GM20000 (cell line): ENCODE results near the gene EXOSC7.

ENCODE experiments used
- DNase-seq: peaks from one replicate; pipeline ENCODE4 v3.0.0; 2012; ENCODE audit warnings: low spot score
- TF ChIP-seq, protein P1 (sequence below): IDR thresholded peaks from 2 replicates; pipeline ENCODE4 v1.5.1; 2012; ENCODE audit warnings: mild to moderate bottlenecking, control low read depth; ENCODE audit errors: extremely low read depth, missing control alignments

EXOSC7 gene

DNA sequence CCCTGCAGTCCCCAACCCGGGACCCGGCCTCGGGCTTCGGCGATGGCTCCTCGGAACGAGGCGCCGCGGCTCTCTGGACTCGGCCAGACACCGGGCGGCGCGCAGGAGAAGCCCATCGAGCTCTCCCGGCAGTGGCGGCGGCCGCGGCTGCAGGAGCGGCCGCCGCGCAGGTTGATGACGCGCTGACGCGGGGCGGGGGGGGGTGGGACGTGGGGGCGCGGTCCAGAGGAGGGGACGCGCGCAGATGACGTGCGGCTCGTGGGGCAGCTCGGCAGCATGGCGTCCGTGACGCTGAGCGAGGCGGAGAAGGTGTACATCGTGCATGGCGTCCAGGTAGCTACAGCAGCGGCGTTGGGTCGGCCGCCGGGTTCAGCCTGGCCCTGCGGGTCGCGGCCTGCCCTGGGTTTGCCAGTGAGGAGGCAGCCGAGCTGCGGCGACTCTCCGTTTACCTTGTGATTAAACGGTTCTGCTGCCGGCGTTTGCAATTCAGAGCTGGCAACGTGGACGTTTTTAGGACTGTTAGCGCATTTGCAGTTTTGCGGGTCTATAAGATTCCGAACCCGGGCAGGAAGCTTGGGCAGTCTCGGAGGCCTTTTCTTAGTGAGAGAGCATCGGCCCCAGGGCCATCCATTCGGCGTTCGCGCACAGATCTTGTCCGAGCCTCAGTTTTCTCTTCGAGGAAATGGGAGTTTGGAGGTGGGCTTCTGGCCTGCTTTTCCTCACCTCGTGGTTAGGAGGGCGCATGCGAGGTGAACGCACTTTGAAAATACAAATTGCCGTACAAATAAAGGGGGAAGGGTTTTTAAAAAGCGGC lies at the start of gene EXOSC7, which contains the start of gene ZDHHC3:
TSS of gene EXOSC7 (plus strand) at position 243 of the 814 bp plus-strand sequence. CDS start at position 277, 34 bp downstream.
TSS of gene ZDHHC3 (minus strand) at position 173 of the 814 bp plus-strand sequence. CDS start 16,738 bp downstream, outside the sequence.
- TF ChIP-seq, protein P1, sequence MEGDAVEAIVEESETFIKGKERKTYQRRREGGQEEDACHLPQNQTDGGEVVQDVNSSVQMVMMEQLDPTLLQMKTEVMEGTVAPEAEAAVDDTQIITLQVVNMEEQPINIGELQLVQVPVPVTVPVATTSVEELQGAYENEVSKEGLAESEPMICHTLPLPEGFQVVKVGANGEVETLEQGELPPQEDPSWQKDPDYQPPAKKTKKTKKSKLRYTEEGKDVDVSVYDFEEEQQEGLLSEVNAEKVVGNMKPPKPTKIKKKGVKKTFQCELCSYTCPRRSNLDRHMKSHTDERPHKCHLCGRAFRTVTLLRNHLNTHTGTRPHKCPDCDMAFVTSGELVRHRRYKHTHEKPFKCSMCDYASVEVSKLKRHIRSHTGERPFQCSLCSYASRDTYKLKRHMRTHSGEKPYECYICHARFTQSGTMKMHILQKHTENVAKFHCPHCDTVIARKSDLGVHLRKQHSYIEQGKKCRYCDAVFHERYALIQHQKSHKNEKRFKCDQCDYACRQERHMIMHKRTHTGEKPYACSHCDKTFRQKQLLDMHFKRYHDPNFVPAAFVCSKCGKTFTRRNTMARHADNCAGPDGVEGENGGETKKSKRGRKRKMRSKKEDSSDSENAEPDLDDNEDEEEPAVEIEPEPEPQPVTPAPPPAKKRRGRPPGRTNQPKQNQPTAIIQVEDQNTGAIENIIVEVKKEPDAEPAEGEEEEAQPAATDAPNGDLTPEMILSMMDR = no peak
- DNase-seq = peak; percentile 97

DNA sequence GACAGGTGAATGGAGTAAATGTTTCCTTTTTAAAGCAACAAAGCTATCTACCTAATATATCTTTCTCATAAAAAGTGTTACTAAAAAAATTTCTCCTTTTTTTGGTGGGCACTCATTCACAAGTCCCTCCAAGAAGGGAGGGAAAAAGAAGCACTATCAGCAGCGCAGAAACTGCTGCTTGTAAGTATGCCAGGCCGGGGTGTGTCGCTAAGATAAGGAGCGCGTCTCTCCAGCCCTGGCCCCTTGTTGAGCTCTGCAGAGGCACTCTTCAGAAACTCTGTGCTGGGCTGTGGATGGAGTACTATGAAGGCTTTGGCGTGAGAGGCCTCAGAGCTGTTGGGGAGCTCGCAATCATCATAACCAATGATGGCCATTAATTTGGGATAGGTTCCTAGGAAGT lies 49.1 kb upstream of the EXOSC7 start:
- TF ChIP-seq, protein P1 = no peak
- DNase-seq = no peak

DNA sequence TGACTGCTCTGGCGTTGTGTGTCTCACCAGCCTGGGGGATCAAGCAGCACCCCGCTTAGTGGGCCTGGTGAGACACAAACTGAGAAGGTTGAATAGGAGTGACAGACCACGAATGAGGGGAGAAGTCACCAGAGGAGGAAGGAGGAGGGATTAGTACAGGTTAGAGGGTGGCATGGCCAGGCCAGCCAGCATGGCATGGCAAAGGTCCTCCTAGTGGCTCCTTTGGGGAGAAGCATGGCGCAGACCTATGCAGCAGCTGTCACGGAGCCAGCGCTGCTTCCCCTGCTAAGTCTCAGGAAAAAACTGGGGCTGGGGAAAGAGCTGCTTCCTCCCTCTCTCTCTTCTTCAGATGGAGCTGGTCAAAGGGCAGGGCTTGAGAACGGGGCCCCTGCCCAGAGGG lies 48.7 kb upstream of the EXOSC7 start:
- DNase-seq = no peak
- TF ChIP-seq, protein P1 = no peak

DNA sequence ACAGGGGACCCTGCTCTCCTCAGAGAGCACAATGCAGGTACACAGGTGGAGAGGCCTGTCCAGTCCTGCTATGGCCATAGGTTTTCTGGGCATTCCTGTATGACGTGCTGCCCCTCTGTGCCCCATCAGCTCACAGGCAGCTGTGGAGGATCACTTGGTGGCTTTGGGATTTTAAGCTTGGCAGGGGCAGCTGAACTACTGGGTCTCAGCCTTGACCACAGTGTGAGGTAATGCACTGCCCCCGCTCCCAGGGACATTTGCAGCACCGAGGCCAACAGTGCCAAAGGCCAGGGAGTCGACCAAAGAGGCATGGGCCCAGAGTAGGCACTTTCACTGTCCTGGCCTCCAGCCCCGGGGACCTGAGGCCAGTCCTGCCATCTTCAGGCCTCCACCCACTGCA lies 46.3 kb upstream of the EXOSC7 start:
- no peak for DNase-seq
- TF ChIP-seq, protein P1 = no peak

DNA sequence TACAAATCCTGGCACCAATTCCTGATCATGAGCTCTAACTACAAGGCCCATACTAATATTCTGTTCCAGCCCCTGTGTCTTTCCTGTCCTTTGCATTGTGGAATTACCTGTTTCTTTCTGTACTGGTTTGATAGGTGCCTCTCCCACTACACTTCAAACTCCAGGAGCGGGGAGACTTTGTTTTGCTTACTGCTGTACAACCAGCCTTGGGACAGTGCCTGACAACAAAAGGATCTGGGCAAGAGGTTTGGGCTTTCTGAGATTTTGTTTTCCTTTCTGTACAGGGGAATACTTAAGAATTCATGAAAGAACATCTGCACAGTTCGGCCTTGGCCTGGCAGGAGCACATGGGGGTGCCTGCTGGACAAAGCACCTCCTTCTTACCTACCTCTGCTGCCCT lies 45.1 kb upstream of the EXOSC7 start:
- no peak for DNase-seq
- TF ChIP-seq, protein P1 = no peak

DNA sequence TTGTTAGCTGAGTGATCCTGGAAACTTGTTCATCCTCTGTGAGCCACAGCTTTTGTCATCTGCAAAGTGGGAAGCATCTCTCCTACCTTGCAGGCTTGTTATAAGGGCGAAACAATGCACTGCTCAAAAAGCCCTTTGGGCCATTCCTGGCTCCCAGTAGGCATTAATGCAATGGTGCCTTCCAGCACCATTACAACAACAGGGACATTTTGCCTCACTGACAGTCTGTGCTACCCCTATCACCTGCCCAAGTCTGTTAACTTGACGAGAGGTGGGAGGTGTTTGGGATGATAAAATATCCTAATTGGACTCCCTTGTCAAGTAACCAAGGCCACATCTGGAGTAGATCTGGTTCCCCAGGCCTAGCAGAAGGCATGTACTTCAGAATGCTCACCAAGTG lies 44.3 kb upstream of the EXOSC7 start:
- TF ChIP-seq, protein P1 = no peak
- no peak for DNase-seq

DNA sequence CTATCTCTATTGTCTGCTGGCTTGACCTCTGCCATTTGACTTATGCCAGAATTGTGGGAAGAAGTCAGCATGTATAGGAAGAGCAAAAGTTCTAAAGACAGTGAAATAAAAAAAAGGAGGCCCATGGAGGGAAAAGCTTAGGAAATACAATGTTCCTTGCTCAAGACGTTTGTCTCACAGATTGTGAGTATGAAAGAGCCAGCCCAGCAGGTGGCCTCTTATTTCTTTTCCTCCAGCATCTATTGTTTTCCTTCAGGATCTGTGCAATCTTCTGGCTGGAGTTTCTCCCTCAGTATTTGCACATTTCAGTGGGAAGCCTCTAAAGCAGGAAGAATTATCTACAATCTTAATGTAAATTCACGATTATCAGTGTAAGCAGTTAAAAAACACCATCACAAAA lies 43.8 kb upstream of the EXOSC7 start:
- TF ChIP-seq, protein P1 = no peak
- DNase-seq = no peak
